T-cell (primary cell): Measurements from ENCODE around the gene R3HDM2. TPM values are rescaled to one million over a fixed set of nuclear protein-coding genes. Genes with fewer than 3 reads are reported as not detected.

Experiments used
- ATAC-seq, 4 experiments: fragments of 200-7000 bp in 3 of 4; fragments of 150-1000 bp in 1 of 4; cut with Tn5 transposase; replicated peaks in 1 of 4; 1 replicate in 3 of 4; 2 replicates in 1 of 4; pipeline ENCODE4 v1.10.0; 2021; ENCODE audit warnings: moderate library complexity in 3 of 4, mild to moderate bottlenecking in 2 of 4, moderate number of reproducible peaks in 1 of 4
- CTCF ChIA-PET, 2 donors: fragments of 300-600 bp; sonication (Branson Sonifier 250); formaldehyde crosslinking; loops; one replicate each; lab custom pipeline; 2022; ENCODE audit warnings: antibody characterized with exemption in 2 of 2; lab: Charles Lee
- POLR2A ChIA-PET, 2 donors: fragments of 300-600 bp; sonication (Branson Sonifier 250); formaldehyde crosslinking; loops; one replicate each; lab custom pipeline; 2022; ENCODE audit warnings: antibody characterized with exemption in 2 of 2; lab: Charles Lee
- DNase-seq, 35 experiments: peaks; one replicate each; pipeline versions ENCODE4 v3.0.0 to v3.0.0-alpha.2; 2013 to 2023
- H3K27ac ChIP-seq: one replicate; pipeline ENCODE4 v1.5.1; 2013; ENCODE audit warnings: low read length
- H3K27me3 ChIP-seq, 2 experiments: replicated peaks in 1 of 2; 1 replicate in 1 of 2; 2 replicates in 1 of 2; pipeline versions ENCODE4 v1.6.1 to v1.7.0; 2013; ENCODE audit warnings: low read length in 1 of 2, mixed read lengths in 1 of 2; ENCODE audit not compliant: control insufficient read depth in 2 of 2, insufficient read depth in 2 of 2; ENCODE audit errors: extremely low read depth in 1 of 2
- H3K36me3 ChIP-seq, 2 donors: 1 replicate in 1 of 2; 2 replicates in 1 of 2; pipeline versions ENCODE4 v1.6.1 to v1.7.0; 2013; ENCODE audit warnings: low read length in 1 of 2; ENCODE audit not compliant: control insufficient read depth in 2 of 2, insufficient read depth in 1 of 2; ENCODE audit errors: extremely low read depth in 1 of 2
- H3K4me1 ChIP-seq, 2 experiments: 1 replicate in 1 of 2; 2 replicates in 1 of 2; pipeline versions ENCODE4 v1.6.1 to v1.7.0; 2013; ENCODE audit warnings: low read length in 2 of 2, mixed read lengths in 1 of 2; ENCODE audit not compliant: insufficient read depth in 2 of 2, control insufficient read depth in 1 of 2; ENCODE audit errors: extremely low read depth in 1 of 2
- H3K4me3 ChIP-seq, 2 donors: 1 replicate in 1 of 2; 2 replicates in 1 of 2; pipeline versions ENCODE4 v1.5.1 to v1.7.0; 2013; ENCODE audit warnings: mild to moderate bottlenecking in 2 of 2, low read length in 1 of 2, moderate library complexity in 1 of 2; ENCODE audit not compliant: control insufficient read depth in 1 of 2; ENCODE audit errors: extremely low read depth in 1 of 2
- H3K9me3 ChIP-seq: 2 replicates; pipeline ENCODE4 v1.7.0; 2013
- H3K27ac Mint-ChIP-seq, 2 donors: one replicate each; pipeline ENCODE4 v1.8.0; 2020 to 2021; ENCODE audit warnings: mild to moderate bottlenecking in 2 of 2, mixed read lengths in 2 of 2
- H3K27me3 Mint-ChIP-seq, 2 donors: one replicate each; pipeline ENCODE4 v1.8.0; 2021 to 2022; ENCODE audit warnings: mixed read lengths in 2 of 2
- H3K36me3 Mint-ChIP-seq: one replicate; pipeline ENCODE4 v1.8.0; 2021; ENCODE audit warnings: mixed read lengths
- H3K4me1 Mint-ChIP-seq, 3 donors: one replicate each; pipeline ENCODE4 v1.8.0; 2020 to 2022; ENCODE audit warnings: mixed read lengths in 3 of 3, mild to moderate bottlenecking in 1 of 3
- H3K4me3 Mint-ChIP-seq, 3 donors: one replicate each; pipeline ENCODE4 v1.8.0; 2020 to 2022; ENCODE audit warnings: mild to moderate bottlenecking in 3 of 3, mixed read lengths in 3 of 3, moderate library complexity in 3 of 3
- H3K9me3 Mint-ChIP-seq, 3 donors: one replicate each; pipeline ENCODE4 v1.8.0; 2020 to 2022; ENCODE audit warnings: mixed read lengths in 3 of 3
- WGBS: methylation state at CpG from one replicate; pipeline ENCODE4 v1.1.5; 2013; ENCODE audit warnings: missing lambda C conversion rate; ENCODE audit not compliant: insufficient coverage; 5-methylcytosine and 5-hydroxymethylcytosine counted together
- total RNA-seq, 35 experiments: library from RNA in 6 of 35; stranded (reverse) in 6 of 35; fragments of 120-200 nt in 1 of 35; gene quantifications; one replicate each; pipeline versions ENCODE4 v1.2.1 to v1.2.4 and lab custom pipeline; 2013 to 2026

Gene R3HDM2
- total RNA-seq, 5 donors from 2014 or later (not counting 1 experiment from before 2014, with no cell fraction given), result 88.3 to 122 (median 94.7) TPM

DNA sequence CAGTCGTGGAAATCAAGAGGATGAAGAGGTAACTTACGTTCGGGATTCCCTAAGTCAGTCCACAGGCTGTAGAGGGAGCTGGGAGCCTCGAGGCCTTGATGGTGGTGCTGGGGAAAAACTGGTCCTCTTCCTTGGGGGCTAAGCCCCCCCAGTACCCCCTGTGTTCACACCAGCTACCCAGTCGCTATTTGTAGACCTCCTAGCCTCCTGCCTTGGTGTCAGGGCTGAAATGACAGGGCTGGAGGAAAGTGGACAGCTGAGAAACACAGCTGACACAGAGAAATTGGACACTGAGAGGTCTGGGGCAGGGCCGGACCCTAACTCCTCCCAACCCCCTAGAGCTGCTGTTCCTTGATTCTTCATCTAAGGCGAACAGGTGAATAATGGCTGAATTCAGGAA is 179.9 kb downstream of the R3HDM2 start, which contains the start of gene STAC3:
STAC3 (minus strand) TSS at position 232 of the 400 bp plus-strand sequence. CDS start 1,551 bp downstream, outside the sequence.
- Histone ChIP-seq H3K27me3 (peaks cover 0 to 7% of the 10 kb centered on the region in 2 experiments), H3K4me3 (no peak within 1 kb of the TSS), H3K27ac (no peak within 1 kb of the TSS), H3K9me3 (no peaks in the 10 kb centered on the region), H3K36me3 (peaks cover 5 to 8% of the 10 kb centered on the region in 2 donors), H3K4me1 (no peaks in the 10 kb centered on the region)
- Mint-ChIP-seq H3K27me3 (no peaks in the 10 kb centered on the region), H3K9me3 (no peaks in the 10 kb centered on the region), H3K27ac (no peak within 1 kb of the TSS), H3K4me1 (peaks cover 0 to 8% (median 6%) of the 10 kb centered on the region in 3 donors), H3K36me3 (peaks cover 20% of the 10 kb centered on the region), H3K4me3 (no peak within 1 kb of the TSS)
- CTCF ChIA-PET, result interaction anchor here in 1 of 2 donors (1.2 kb wide), 1 partner anchor 9 kb away, joined by 5 read pairs; no protein-coding TSS in a partner anchor
- no peak for DNase-seq
- ATAC-seq, result no peak
- 50% methylated on average over 2 of the region's 7 CpGs for WGBS
- POLR2A ChIA-PET, result interaction anchor here in 1 of 2 donors (0.7 kb wide), 1 partner anchor 21 kb away, joined by 8 read pairs; the partner anchor contains the start of gene SHMT2

DNA sequence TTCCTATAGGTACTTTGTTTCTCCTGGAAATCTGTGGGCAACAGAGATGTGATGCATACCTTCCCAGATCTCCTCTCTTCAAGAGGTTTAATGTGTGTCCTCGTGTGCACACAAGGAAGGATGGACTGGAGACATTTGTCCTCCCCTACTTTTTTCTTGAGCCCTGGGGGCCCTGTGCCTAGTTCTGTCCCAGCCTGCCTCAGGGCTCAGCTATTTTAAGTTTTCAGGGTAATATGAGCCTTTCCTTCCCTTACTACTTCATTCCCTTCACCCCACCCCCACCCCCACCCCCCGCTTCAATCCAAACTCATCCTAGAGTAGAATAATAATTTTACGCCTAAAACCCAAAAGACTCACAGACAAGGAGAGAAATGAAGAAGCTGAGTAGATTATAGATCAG is 180.3 kb downstream of the R3HDM2 start:
- Mint-ChIP-seq H3K36me3 (peaks cover 16% of the 10 kb centered on the region), H3K4me3 (no peak overlapping the region), H3K27me3 (no peaks in the 10 kb centered on the region), H3K27ac (no peak overlapping the region), H3K9me3 (no peaks in the 10 kb centered on the region), H3K4me1 (peaks cover 0 to 8% (median 6%) of the 10 kb centered on the region in 3 donors)
- Histone ChIP-seq H3K4me3 (no peak overlapping the region), H3K27me3 (peaks cover 0 to 7% of the 10 kb centered on the region in 2 experiments), H3K9me3 (no peaks in the 10 kb centered on the region), H3K4me1 (no peaks in the 10 kb centered on the region), H3K27ac (no peak overlapping the region), H3K36me3 (peaks cover under 1 to 4% of the 10 kb centered on the region in 2 donors)
- WGBS, result no CpG with 5 or more reads among the region's 3 CpGs
- no peak for DNase-seq
- CTCF ChIA-PET, result interaction anchor here in 1 of 2 donors (0.7 to 1.2 kb wide), 2 partner anchors 8 to 102 kb away, joined by 5 to 9 read pairs; no protein-coding TSS in a partner anchor
- POLR2A ChIA-PET, result interaction anchor here in 1 of 2 donors (0.7 kb wide), 1 partner anchor 21 kb away, joined by 4 read pairs; the partner anchor contains the start of gene SHMT2
- no peak for ATAC-seq

DNA sequence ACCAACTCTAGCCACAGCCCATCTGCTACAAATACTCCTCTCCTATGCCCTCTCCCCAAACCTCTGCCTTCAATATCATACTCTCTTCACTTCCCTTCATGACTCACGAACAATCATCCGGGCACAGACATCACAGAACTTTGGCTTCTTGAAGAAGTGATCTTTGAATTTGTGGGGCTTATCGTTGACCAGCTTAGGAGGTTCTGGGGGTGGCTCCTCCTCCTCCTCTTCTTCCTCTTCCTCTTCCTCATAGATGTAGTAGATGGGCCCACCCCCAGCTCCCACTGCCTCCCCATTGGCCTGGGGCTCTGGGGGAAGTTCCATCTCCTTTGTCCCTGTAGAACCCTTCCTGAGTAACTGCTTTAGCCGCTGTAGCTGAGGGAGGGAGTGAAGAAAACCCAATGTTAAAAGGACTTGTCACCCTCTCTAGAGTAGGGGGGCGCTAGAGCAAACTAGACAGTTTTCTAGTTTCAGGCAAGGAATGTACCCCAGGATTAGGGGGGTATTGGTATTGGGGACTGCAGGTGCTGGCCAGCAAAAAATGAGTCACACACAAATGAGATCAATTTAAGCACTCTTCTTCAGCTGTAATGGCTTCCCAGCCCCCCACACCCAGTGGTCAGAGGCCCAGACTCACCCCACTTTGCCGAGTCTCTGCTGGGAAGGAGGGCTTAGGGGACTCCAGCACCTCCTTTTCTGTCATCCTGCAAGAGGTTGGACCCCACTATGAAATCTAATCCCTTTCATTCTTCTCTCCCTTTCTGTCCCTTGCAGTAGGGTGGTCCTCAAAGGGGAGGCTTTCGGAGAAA is 181.7 kb downstream of the R3HDM2 start:
- Histone ChIP-seq H3K27ac (no peak overlapping the region), H3K9me3 (no peaks in the 10 kb centered on the region), H3K27me3 (peaks cover 0 to 16% of the 10 kb centered on the region in 2 experiments), H3K4me1 (peaks cover 0 to 2% of the 10 kb centered on the region in 2 experiments), H3K36me3 (no peaks in the 10 kb centered on the region), H3K4me3 (no peak overlapping the region)
- ATAC-seq (no peak), DNase-seq (no peak)
- Mint-ChIP-seq H3K36me3 (peaks cover 11% of the 10 kb centered on the region), H3K27me3 (peaks cover 2 to 8% of the 10 kb centered on the region in 2 donors), H3K4me3 (no peak overlapping the region), H3K4me1 (peaks cover under 1 to 11% (median 7%) of the 10 kb centered on the region in 3 donors), H3K27ac (no peak overlapping the region), H3K9me3 (no peaks in the 10 kb centered on the region)
- ChIA-PET POLR2A (no interaction called here), CTCF (no interaction called here)
- WGBS, result no CpG with 5 or more reads among the region's 7 CpGs

DNA sequence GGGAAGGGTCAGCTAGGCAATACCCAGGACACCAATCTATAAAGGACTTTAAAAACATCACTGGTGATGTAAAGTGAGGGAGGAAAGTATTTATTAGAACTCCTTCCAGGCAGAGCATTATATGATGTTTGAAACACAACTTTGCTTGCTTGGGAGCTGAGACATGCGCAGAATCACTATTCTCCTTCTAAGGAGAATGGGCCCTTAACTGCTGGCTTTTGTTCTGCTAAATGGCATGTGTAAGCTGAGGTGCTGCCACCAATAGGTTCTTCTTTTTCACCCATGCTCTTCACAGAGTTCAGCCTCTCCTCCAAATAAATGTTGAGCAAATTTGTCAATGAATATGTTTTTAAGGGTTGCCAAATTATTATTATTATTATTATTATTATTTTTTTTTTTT is 183.8 kb downstream of the R3HDM2 start:
- WGBS, result no CpG with 5 or more reads among the region's 1 CpG
- H3K36me3 Mint-ChIP-seq, result peaks cover 4% of the 10 kb centered on the region
- no peak overlapping the region for H3K4me3 ChIP-seq
- peaks cover 12 to 23% of the 10 kb centered on the region in 2 experiments for H3K4me1 ChIP-seq
- no peak overlapping the region for H3K4me3 Mint-ChIP-seq
- no peaks in the 10 kb centered on the region for H3K9me3 ChIP-seq
- ChIA-PET CTCF (no interaction called here), POLR2A (no interaction called here)
- H3K27me3 Mint-ChIP-seq, result peaks cover 8 to 25% of the 10 kb centered on the region in 2 donors
- DNase-seq, result no peak
- H3K9me3 Mint-ChIP-seq, result no peaks in the 10 kb centered on the region
- no peaks in the 10 kb centered on the region for H3K36me3 ChIP-seq
- no peak overlapping the region for H3K27ac ChIP-seq
- no peak for ATAC-seq
- peaks cover 18 to 32% (median 25%) of the 10 kb centered on the region in 3 donors for H3K4me1 Mint-ChIP-seq
- H3K27ac Mint-ChIP-seq, result no peak overlapping the region
- peaks cover 0 to 37% of the 10 kb centered on the region in 2 experiments for H3K27me3 ChIP-seq

DNA sequence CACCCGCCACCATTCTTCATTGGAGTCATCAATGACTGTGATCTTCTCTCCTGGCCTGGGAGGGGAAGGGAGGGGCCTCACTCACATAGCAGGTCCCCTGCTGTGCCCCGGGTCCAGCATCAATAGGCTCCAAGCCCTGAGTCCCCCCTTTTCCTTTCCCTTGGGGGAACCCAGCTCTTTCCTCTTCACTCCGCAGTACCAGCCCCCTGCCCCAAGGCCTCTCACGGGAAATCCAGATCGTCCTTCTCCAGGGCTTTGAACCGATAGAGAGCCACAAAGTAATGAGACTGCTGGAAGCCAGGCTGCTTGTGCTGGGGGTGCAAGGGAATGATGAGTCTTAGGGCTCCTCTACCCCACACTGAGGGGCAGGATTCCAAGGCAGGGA is 186.5 kb downstream of the R3HDM2 start:
- peaks cover 4% of the 10 kb centered on the region for H3K36me3 Mint-ChIP-seq
- H3K9me3 Mint-ChIP-seq, result no peaks in the 10 kb centered on the region
- ChIA-PET CTCF (interaction anchor here (1.0 to 8.2 kb wide), 3 partner anchors 14 to 38 kb away, joined by 3 to 66 read pairs (median 38); partner anchors contain the start of gene SHMT2 (in 1 of the 2)), POLR2A (no interaction called here)
- peak overlapping the region in 1 of 2 donors; percentile 27 for H3K27ac Mint-ChIP-seq
- H3K27ac ChIP-seq, result no peak overlapping the region
- H3K27me3 ChIP-seq, result peaks cover 2 to 60% of the 10 kb centered on the region in 2 experiments
- H3K4me1 Mint-ChIP-seq, result peaks cover 43 to 59% (median 50%) of the 10 kb centered on the region in 3 donors
- no peak overlapping the region for H3K4me3 ChIP-seq
- peaks cover 28 to 50% of the 10 kb centered on the region in 2 experiments for H3K4me1 ChIP-seq
- no peaks in the 10 kb centered on the region for H3K36me3 ChIP-seq
- ATAC-seq (no peak), DNase-seq (no peak)
- H3K27me3 Mint-ChIP-seq, result peaks cover 16 to 44% of the 10 kb centered on the region in 2 donors
- WGBS, result 100% methylated on average over 1 of the region's 6 CpGs
- H3K9me3 ChIP-seq, result no peaks in the 10 kb centered on the region
- H3K4me3 Mint-ChIP-seq, result peak overlapping the region in 2 of 3 donors; percentile 29 to 95
